ENCODE measurements around the gene SORCS3.

Gene SORCS3

GRCh38 chr10:105206616-105207015 is 565.5 kb downstream of the SORCS3 start:
- no peak for FAIRE-seq

DNA sequence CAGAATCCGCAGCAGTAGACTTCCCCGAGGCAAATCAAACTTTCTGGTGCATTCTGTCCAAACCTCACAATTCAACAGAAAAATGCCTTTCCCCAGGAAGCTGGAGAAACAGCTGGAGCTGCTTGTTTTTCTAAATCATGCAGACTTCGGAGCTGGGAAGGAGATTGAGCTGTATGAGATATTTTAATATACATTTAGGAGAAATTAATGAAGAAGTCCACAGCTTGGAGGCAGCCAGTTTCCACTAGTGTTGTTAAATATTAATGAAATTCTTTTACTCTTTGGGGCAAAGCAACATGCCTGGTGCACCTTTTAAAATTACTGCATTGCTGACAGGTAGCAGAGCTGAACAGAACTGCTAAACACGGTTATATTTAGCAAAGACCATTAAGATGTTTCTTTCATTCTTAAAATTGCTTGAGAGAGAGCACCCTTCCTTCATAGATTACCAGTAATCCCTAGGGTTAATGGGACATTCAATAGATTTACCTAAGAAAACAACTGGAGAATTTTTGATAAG is 566.4 kb downstream of the SORCS3 start:
- no peak for FAIRE-seq

DNA sequence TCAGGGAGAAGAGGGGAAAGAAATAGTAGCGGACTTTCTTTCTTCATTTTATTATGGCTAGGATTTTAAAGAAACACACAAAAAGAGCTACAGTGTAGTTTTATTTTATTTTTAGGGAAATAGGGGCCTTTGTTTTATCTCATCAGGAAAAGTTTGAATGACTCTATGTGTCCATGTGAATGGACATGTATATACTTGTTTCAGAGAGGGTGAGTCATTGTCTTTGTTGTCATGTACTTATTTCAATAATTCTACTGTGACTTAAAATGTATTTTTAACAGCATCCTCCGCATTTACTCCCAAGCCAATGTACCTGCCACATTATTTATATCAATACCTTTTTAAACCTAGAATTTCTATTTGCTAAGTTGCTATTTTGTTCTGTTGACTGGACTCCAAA is 569.5 kb downstream of the SORCS3 start:
- no peak for FAIRE-seq

DNA sequence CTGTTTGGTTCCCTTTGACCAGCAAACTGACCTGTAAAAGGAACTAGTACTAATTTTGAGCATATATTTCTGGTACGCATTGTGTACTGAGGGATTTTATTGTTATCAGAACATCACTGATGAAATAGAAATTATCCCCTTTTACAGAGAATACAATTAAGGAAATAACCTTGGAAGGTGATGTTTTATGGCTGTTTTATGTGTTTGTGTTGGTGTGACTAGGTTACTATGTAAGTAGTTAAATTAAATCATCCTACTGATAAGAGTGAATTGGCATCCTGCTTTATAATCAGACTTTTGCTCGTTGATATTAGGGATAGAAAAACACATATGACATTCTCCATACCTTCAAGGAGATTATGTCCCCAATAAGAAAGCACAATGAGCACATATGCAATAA is 596.6 kb downstream of the SORCS3 start:
- FAIRE-seq = no peak

DNA sequence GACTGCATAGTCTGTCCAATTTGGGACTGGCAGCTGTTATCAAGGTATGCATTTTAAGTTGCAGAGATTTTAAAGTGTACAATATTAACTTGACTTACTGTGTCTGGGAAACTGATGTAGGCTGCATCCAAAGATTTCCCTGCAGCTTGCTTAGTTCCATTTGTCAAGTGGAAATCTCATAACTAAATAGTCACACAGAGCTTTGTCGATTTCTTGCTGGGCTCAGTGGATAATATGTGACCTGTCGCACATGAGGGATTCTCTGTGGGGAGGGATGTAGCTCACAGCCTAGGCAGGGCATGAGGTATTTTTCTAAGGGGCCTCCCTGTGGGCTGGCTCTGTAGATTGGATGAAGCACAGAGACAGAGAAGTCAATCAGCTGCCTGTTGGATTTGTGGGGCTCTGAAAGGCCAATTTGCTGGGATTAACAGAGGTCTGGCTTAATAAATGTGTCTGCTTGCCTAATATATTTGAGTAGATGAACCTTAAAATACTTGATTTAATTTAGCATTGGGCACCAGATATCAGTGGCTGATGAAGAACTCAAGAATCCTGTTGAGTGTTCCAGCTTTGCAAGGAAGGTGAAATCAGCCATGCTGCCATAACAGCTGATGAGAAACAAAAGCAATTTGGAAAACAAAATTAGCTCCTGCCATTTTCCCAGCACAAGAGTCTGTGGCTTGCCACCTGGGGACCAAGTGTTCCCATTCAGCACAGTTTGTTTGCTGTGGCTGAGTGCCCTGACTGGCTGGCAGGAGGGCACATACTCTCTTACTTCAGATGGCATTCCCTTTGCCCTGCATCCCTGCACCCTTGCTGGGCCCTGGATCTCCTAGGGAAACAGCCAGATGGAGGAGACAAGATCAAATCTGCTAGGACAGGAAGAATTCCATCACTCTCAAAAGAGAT is 598.5 kb downstream of the SORCS3 start:
- FAIRE-seq = no peak

DNA sequence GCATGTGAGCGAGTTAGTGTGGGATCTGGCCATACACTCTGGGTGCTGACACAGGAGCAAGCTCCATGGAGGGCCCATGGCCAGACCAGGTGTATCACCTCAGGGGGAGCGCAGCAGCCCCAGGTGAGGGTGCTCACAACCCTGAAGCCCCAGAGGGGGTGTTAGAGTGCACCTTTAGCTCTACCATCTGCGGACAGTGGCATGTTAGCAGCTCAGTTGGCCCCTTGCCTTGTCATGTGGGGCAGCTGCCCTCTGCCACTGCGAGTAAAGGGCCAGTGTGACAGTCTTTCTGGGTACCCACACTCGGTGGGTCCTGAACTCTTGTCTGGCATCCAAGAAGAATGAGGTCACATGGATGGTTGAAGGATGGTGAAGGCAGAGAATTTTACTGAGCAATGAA is 600.2 kb downstream of the SORCS3 start:
- no peak for FAIRE-seq

DNA sequence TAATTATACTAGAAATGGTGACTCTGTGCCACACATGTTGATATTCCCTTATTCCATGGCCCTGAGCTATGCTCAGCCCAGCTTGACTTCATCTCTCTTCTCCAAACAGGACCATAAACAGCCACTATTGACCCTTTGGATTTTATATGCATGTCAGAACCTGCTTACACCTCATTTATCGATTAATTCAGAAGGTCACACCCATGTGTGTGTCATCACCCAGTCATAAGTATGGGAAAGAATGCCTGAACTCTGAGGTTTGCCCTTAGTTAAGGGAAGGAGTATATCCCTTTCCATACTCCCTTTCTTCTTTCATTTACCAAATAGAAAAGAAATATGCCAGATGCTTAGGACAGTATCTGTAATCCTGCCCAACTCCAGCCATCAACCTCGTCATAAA is 602.3 kb downstream of the SORCS3 start:
- no peak for FAIRE-seq

- FAIRE-seq = no peak
Observed at GRCh38 chr10:105243825-105244224, 602.7 kb downstream of the SORCS3 start.

- FAIRE-seq = no peak
Observed at GRCh38 chr10:105247831-105248499, 606.9 kb downstream of the SORCS3 start.

DNA sequence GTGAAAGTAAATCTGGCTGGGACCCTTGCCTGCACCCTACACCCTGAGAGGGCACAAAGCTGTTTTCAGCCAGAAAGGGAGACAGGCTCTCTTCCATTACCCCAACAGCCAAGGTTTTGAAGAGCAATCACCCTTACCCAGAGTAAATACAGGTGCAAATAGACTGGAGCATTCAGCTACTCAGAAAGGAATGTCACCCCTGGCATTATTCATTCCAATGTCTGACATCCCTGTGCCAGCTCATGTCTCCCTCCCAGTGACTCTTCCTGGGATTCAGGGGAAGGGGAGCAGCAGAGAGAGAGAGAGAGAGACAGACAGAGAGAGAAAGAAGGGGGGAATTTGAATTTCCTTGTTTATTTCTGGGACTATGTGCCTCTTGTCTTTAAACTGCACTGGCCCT is 611.8 kb downstream of the SORCS3 start:
- no peak for FAIRE-seq

GRCh38 chr10:105253515-105254212 is 612.6 kb downstream of the SORCS3 start:
- no peak for FAIRE-seq

DNA sequence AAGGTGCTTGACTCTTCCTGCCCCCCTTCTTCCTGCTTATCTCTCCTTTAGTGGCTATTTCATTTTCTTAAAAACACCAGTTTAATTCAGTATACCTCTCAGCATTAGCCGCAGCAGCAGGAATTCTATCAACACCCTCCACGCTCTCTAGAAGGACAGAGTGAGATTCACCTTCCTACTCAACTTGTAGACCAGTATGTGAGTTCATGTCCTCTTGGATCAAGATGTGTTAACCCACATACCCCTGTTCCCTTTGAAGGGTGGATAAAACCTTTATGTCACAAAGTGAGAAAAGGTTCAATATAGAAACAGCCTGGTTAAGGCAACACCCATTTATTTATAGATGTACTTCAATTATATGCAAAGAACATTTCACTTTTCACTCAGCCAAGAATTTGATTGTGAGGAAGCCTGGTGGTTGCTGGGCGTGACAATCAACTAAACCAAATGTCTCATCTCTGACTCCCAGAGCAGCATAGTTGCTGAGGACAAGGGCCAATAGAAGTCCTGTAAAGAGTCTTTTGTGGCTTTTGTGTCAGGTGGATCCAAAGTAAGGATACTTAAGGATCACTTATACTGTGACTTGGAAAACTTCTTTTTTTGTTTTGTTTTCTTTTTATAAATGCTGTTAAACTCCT is 617.1 kb downstream of the SORCS3 start:
- no peak for FAIRE-seq

GRCh38 chr10:105258674-105259065 is 617.6 kb downstream of the SORCS3 start:
- FAIRE-seq = no peak

- FAIRE-seq = no peak
Observed at GRCh38 chr10:105259201-105259600, 618.1 kb downstream of the SORCS3 start.

DNA sequence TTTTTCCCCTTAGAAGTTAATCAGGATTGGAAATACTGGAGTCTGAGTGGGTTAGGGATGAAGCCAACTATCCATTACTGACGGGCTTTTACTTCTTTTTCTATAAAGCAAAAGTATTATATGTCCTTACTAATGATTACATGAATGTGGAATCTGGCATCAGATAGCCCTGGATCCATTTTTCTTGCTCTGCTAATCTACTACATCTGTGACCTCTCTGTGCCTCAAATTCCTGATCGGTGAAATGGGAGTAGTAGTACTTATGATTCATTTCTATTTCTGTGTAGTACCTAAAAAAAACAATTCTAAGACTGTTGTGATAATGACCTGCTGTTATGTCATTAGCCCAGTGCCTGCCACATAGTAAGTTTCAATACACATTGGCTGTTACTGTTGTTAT is 621.6 kb downstream of the SORCS3 start:
- FAIRE-seq = no peak

GRCh38 chr10:105266966-105267539 is 626.0 kb downstream of the SORCS3 start:
- no peak for FAIRE-seq

GRCh38 chr10:105268961-105269360 is 627.9 kb downstream of the SORCS3 start:
- FAIRE-seq = no peak

DNA sequence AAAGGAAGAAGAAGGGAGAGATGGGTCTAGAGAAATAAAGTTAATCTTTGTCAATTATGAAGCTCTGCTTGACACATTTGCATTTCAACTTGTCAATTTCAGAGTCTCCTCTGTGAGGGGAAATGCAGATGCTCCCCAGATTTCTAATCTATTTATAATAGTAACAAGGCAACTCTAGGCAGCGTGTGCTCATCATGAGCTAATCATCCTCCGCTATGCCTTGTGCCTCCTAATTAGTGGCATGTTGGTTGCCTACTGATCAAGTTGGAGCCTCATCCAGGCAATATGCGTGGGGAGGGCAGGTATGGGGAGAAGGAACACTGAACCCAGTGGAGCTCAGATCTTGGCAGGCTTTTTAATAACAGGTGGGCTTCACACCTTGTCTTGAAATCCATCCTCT is 628.6 kb downstream of the SORCS3 start:
- FAIRE-seq = no peak

DNA sequence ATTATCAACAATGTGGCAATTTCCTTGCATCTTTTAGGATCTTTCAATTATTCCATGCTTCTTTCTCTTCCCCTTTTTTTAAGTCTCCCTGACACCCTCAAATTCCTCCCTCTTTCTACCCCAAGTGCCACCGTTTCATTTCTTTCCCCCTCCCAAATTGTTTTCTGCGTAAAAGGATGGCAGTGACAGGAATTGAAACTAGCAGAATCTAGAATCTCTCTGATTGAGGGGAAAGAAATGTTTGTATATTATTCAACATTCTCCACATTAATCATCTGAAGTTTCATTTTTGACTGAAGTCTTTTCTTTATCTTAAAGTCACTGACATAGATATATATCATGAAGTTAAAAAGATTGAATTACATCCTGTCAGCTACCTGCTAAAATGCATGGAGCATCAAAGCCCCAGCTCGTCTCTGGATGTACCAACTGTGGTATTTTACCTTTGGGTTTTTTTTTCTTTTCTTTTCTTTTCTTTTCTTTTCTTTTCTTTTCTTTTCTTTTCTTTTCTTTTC is 633.5 kb downstream of the SORCS3 start:
- no peak for FAIRE-seq

DNA sequence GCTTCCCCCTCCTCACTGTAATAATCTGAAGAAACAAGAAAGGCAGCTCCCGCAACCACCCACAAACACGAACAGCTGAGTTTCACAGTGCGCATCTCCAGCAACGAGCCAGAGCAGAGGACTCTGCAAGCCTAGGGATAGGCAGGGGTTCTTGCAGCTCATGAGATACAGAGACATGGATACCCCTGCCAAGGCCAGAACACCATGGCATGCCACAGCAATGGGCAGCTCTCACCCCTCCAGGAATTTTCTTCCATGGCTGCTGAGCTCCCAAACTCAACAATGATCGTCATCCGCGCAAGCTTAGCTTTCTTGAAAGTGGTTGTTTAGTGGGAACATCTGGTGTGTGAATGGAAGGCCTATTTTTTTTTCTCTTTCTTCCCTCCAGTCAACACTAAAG is 637.3 kb downstream of the SORCS3 start:
- no peak for FAIRE-seq

DNA sequence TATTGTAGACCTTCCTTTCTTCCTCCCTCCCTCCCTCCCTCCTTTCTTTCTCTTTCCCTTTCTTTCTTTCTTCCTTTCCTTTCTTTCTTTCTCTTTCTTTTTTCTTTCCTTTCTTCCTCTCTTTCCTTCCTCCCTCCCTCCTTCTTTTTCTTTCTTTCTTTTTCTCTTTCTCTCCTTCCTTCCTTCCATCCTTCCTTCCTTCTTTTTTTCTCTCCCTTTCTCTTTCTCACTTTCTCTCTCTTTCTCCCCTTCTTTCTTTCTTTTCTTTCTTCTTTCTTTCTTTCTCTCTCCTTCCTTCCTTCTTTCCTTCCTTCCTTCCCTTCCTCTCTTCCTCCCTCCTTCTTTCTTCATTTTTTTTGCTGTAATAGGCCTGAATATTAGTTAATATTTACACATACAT is 638.0 kb downstream of the SORCS3 start:
- no peak for FAIRE-seq

- no peak for FAIRE-seq
Observed at GRCh38 chr10:105280895-105281294, 639.8 kb downstream of the SORCS3 start.

Measured in islet of Langerhans (tissue), 1 donor.